Cortex of kidney (tissue), 1 donor: Measurements from ENCODE around the gene PHLPP1.

Experiments
- DNase-seq: peaks from one replicate; lab custom pipeline; 2025; lab: John Stamatoyannopoulos, UW

PHLPP1 gene

GRCh38 chr18:62810682-62811081, 95.3 kb downstream of the PHLPP1 start:
- no peak for DNase-seq

- no peak for DNase-seq
Observed at GRCh38 chr18:62811674-62812073, 96.3 kb downstream of the PHLPP1 start.

- DNase-seq: no peak
Observed at GRCh38 chr18:62812242-62812641, 96.9 kb downstream of the PHLPP1 start.

GRCh38 chr18:62812876-62813275, 97.5 kb downstream of the PHLPP1 start:
- no peak for DNase-seq

- no peak for DNase-seq
Observed at GRCh38 chr18:62814132-62814759, 98.9 kb downstream of the PHLPP1 start.

GRCh38 chr18:62825382-62825781, 110.0 kb downstream of the PHLPP1 start:
- DNase-seq: no peak

- DNase-seq: no peak
Observed at GRCh38 chr18:62827397-62827796, 112.1 kb downstream of the PHLPP1 start.

- DNase-seq: no peak
Observed at GRCh38 chr18:62828091-62828640, 112.8 kb downstream of the PHLPP1 start.

- no peak for DNase-seq
Observed at GRCh38 chr18:62828852-62829251, 113.5 kb downstream of the PHLPP1 start.

GRCh38 chr18:62829936-62830335, 114.6 kb downstream of the PHLPP1 start:
- DNase-seq: no peak

GRCh38 chr18:62832282-62832681, 116.9 kb downstream of the PHLPP1 start:
- no peak for DNase-seq

- DNase-seq: no peak
Observed at GRCh38 chr18:62833494-62833893, 118.2 kb downstream of the PHLPP1 start.

- DNase-seq: no peak
Observed at GRCh38 chr18:62834715-62835114, 119.4 kb downstream of the PHLPP1 start.

- DNase-seq: no peak
Observed at GRCh38 chr18:62837011-62837410, 121.7 kb downstream of the PHLPP1 start.

- DNase-seq: no peak
Observed at GRCh38 chr18:62838475-62839098, 123.2 kb downstream of the PHLPP1 start.

GRCh38 chr18:62839874-62840713, 124.8 kb downstream of the PHLPP1 start:
- no peak for DNase-seq

- DNase-seq: no peak
Observed at GRCh38 chr18:62841405-62841804, 126.1 kb downstream of the PHLPP1 start.

GRCh38 chr18:62842898-62843297, 127.6 kb downstream of the PHLPP1 start:
- no peak for DNase-seq

- DNase-seq: no peak
Observed at GRCh38 chr18:62844850-62845643, 129.7 kb downstream of the PHLPP1 start.

- DNase-seq: no peak
Observed at GRCh38 chr18:62846313-62846712, 131.0 kb downstream of the PHLPP1 start.

- no peak for DNase-seq
Observed at GRCh38 chr18:62847081-62847480, 131.7 kb downstream of the PHLPP1 start.

- DNase-seq: no peak
Observed at GRCh38 chr18:62848946-62849345, 133.6 kb downstream of the PHLPP1 start.
